Measurements from ENCODE around the gene FOCAD. TPM values are rescaled to one million over a fixed set of nuclear protein-coding genes. Genes with fewer than 3 reads are reported as not detected.

The FOCAD gene
- total RNA-seq, 1 experiment from 2014 or later, result 43.3 TPM

DNA sequence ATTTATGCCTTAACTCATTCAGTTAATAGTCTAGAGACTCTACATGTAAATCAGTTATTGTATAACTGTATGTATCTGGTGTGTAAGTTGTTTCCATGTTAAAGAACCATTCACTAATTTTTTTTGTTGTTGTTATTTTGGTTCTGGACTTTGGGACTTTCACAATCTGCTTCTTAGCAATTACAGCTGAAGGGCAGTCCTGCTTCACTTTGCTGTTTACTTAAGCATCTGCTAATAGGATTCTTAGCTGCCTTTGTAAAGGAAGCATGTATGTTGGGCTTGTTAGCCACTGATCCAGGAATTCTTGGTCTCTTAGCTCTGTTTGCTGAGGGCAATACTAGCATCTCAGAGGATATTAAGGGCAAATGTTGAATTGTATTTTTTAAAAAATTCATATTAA is 97.0 kb downstream of the FOCAD start:
- no peaks in the 10 kb centered on the region for H3K9me3 ChIP-seq (ENCODE audit: control insufficient read depth, low read depth, low read length)
- H3K4me2 ChIP-seq (ENCODE audit: insufficient read depth, insufficient read length, low read length), result no peak overlapping the region
- H3K18ac ChIP-seq (ENCODE audit: insufficient read length, low read depth, low read length), result no peak overlapping the region
- no peak overlapping the region for H4K8ac ChIP-seq (replicated peaks; ENCODE audit: insufficient read length, low read depth, low read length)
- H4K91ac ChIP-seq (ENCODE audit: insufficient read length, low read depth, low read length), result no peak overlapping the region
- no peak overlapping the region for H2BK12ac ChIP-seq (ENCODE audit: insufficient read length, low read depth, low read length)
- no peak overlapping the region for H2BK120ac ChIP-seq (ENCODE audit: low read depth, low read length, poor library complexity, severe bottlenecking)
- no peak overlapping the region for H2BK5ac ChIP-seq (ENCODE audit: insufficient read length, low read length)
- no peak overlapping the region for H2AK5ac ChIP-seq (ENCODE audit: insufficient read length, low read length)
- no peak overlapping the region for H3K9ac ChIP-seq (ENCODE audit: extremely low read depth, insufficient read length, low read length)
- H3K4me1 ChIP-seq (ENCODE audit: insufficient read depth, low read length), result peaks cover 4% of the 10 kb centered on the region; the same call in 1 of the 2 replicates
- no peaks in the 10 kb centered on the region for H3K27me3 ChIP-seq (ENCODE audit: insufficient read depth, low read length)
- Mint-ChIP-seq H3K27me3 (ENCODE audit: low read depth) (no peaks in the 10 kb centered on the region), H3K9me3 (no peaks in the 10 kb centered on the region), H3K36me3 (ENCODE audit: insufficient read depth in 1 of 3, low read depth in 3 of 3) (peaks cover 0 to 6% (median 1%) of the 10 kb centered on the region in 3 experiments; a peak in 2 of 7 replicates), H3K4me3 (no peak overlapping the region), H3K4me1 (peaks cover 28 to 34% of the 10 kb centered on the region in 2 experiments), H3K27ac (no peak overlapping the region)
- no peak overlapping the region for H2BK20ac ChIP-seq (ENCODE audit: low read depth, low read length, poor library complexity, severe bottlenecking)
- H3T11ph ChIP-seq (ENCODE audit: low read length), result no peak overlapping the region
- no peak overlapping the region for H3K14ac ChIP-seq (ENCODE audit: insufficient read depth, low read length)
- H3K56ac ChIP-seq (ENCODE audit: insufficient read length, low read depth, low read length), result no peak overlapping the region
- no peak overlapping the region for H2AFZ ChIP-seq (ENCODE audit: low read length)
- H3K79me2 ChIP-seq (ENCODE audit: insufficient read depth, low read length), result no peaks in the 10 kb centered on the region
- no peaks in the 10 kb centered on the region for H3K23me2 ChIP-seq (ENCODE audit: insufficient read length, low read depth, low read length, poor library complexity, severe bottlenecking)
- TF ChIP-seq, protein P1, sequence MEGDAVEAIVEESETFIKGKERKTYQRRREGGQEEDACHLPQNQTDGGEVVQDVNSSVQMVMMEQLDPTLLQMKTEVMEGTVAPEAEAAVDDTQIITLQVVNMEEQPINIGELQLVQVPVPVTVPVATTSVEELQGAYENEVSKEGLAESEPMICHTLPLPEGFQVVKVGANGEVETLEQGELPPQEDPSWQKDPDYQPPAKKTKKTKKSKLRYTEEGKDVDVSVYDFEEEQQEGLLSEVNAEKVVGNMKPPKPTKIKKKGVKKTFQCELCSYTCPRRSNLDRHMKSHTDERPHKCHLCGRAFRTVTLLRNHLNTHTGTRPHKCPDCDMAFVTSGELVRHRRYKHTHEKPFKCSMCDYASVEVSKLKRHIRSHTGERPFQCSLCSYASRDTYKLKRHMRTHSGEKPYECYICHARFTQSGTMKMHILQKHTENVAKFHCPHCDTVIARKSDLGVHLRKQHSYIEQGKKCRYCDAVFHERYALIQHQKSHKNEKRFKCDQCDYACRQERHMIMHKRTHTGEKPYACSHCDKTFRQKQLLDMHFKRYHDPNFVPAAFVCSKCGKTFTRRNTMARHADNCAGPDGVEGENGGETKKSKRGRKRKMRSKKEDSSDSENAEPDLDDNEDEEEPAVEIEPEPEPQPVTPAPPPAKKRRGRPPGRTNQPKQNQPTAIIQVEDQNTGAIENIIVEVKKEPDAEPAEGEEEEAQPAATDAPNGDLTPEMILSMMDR (conservative IDR thresholded peaks at IDR 0.05), result no peak
- H3K79me1 ChIP-seq (ENCODE audit: insufficient read depth, low read depth, low read length, poor library complexity, severe bottlenecking), result no peaks in the 10 kb centered on the region
- no peak overlapping the region for H2BK15ac ChIP-seq (ENCODE audit: low read depth, low read length)
- DNase-seq, result no peak
- H3K27ac ChIP-seq (ENCODE audit: insufficient read length, low read depth, low read length), result no peak overlapping the region
- no peaks in the 10 kb centered on the region for H4K20me1 ChIP-seq (ENCODE audit: control insufficient read depth, insufficient read depth, insufficient read length)
- H4K5ac ChIP-seq (ENCODE audit: insufficient read length, low read depth, low read length), result no peak overlapping the region
- no peak overlapping the region for H3K4ac ChIP-seq (ENCODE audit: low read depth, low read length)
- H3K23ac ChIP-seq (ENCODE audit: insufficient read length, low read depth, low read length), result no peak overlapping the region
